GM12892 (cell line): ENCODE measurements around the gene LCP1.

ENCODE experiments used
- DNase-seq: peaks from one replicate; pipeline ENCODE4 v3.0.0; 2011; ENCODE audit not compliant: insufficient read length
- FAIRE-seq: peaks from 2 replicates; lab custom pipeline; 2011; peaks lifted over from hg19 to GRCh38; lab: Jason Lieb, UNC
- POLR2A ChIP-seq: IDR thresholded peaks from 2 replicates; pipeline ENCODE4 v1.6.1; 2011; ENCODE audit warnings: low read depth, low read length, control low read depth
- POLR2AphosphoS5 ChIP-seq: IDR thresholded peaks from 2 replicates; pipeline ENCODE4 v1.6.1; 2011; ENCODE audit warnings: low read depth, low read length, control low read depth
- TAF1 ChIP-seq: IDR thresholded peaks from 2 replicates; pipeline ENCODE4 v1.6.1; 2011; ENCODE audit warnings: low read depth, mild to moderate bottlenecking, control low read depth, low read length, borderline replicate concordance

The LCP1 gene

DNA sequence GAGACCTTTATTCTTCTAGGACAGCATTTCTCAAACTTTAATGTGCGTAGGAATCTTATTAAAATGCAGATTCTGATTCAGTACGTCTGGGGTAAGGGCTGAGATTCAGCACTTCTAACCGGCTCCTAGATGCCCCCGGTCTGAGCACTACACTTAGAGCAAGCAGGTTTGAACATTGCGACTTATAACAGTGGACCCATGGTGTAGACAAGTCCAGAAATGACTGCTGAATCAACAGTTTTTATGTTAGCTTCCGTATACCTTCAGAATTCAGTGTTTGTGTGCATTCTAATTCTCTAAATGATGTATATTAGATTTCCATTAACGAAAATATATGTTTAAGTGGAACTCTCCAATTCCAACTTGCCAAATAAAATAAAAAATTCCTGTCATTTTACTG, 59.7 kb downstream of the LCP1 start:
- DNase-seq (no peak), FAIRE-seq (no peak)
- TF ChIP-seq TAF1 (no peak), POLR2A (no peak), POLR2AphosphoS5 (no peak)

DNA sequence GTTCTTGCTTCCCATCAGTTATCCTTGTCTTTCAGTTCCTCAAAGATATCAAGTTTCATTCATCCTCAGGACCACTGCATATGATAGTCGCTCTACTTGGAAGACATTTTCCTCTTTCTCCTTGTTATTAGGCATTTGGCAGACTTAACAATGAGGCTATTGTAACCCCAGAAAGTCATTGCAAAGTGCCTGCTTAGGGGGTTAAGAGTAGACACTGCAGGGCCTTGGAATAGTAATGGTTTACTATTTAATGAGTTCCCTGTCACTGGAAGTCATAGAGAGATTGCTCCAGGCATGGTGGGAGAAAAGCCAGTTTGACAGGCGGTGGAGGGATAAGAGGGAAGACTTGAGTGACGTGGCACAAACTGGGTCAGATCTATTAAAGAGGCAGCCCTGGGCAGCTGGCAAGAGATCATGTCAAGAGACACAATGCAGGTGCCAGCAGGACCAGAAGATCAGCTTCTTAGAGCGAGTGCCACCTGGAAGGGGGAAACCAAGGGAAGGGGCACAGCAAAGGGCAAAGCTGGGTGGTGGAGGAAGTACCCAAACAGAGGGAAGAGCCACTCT, 60.3 kb downstream of the LCP1 start:
- TF ChIP-seq POLR2A (no peak), POLR2AphosphoS5 (no peak), TAF1 (no peak)
- DNase-seq, result no peak
- no peak for FAIRE-seq

DNA sequence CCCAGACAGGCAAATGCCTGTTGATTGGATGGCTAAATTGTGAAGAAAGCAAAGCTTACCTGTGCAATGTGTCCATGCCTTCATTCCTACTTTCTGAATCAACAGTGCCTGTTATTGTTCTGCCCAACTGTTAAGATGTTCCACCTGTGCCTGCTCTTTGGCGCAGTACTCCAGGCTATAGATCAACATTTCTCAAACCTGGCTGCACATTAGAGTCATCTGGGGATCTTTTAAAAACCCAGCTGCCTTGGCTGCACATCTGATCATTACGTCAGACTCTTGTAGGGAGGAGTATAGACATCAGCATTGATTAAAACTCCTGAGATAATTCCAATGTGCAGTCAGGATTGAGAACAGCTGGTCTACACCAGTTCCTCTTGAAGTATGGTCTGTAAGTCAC, 60.9 kb downstream of the LCP1 start:
- DNase-seq, result no peak
- TF ChIP-seq POLR2A (no peak), TAF1 (no peak), POLR2AphosphoS5 (no peak)
- FAIRE-seq, result no peak

DNA sequence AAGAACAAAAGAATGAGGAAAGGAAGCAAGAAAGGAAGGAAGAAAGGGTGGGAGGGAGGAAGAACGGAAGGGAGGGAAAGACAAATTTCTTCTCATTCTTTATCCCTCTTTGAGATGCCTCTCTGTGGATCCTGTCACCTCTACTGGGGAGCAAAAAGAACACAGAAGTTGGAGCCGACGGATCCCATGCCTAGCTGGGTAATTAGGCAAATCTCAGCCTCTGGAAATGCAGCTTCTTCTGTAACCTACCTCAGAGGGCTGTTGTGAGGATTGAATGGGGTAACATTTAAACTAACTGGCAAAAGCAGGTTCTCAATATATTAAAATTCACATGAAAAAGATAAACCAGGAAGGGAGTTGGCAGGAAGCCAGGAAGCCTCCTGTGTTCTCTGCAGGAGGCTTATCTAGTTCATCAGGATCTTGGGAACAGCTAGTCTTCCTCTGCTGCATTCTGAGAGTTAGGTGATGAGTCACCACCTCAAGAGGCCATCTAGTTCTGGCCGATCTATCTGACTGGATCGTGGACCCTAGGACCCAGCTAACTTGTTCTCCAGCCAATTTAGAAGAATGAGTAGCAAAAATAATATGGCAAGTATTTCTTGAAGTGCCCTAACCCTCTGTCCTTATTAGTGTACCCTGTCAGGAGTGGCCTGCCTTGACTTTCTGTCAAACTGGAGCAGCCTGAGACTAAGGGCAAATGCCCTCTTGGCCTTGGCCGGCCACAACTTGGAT, 61.9 kb downstream of the LCP1 start:
- FAIRE-seq, result peak; percentile 5
- no peak for DNase-seq
- TF ChIP-seq TAF1, result no peak
- no peak for TF ChIP-seq POLR2AphosphoS5
- no peak for TF ChIP-seq POLR2A

DNA sequence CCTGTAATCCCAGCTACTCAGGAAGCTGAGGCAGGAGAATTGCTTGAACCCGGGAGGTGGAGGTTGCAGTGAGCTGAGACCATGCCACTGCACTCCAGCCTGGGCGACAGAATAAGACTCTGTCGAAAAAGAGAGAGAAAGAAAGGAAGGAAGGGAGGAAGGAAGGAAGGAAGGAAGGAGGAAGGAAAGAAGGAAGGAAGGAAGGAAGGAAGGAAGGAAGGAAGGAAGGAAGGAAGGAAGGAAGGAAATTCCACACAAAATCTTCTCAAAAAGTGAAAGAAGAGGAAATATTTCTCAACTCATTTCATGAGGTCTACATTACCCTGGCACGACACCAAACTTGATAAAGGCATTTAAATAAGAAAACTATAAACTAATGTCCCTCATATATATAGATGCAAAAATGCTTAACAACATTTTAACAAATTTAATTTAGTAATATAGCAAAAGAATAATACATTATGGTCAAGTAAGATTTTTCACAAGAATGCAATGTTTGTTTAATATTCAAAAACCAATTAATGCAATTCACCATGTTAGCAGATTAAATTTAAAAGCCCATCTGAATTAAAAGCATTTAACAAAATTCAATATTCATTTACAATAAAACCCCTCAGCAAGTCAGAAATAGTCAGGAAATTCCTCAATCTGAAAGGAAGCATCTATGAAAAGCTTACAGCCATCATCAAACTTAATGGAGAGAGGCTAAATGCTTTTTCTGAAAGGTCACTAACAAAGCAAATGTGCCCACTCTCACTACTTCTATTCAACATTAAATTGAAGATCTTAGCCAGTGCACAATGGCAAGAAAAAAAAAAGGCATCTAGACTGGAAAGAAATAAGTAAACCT, 65.1 kb downstream of the LCP1 start:
- DNase-seq (no peak), FAIRE-seq (no peak)
- TF ChIP-seq POLR2A, result no peak
- no peak for TF ChIP-seq TAF1
- no peak for TF ChIP-seq POLR2AphosphoS5

DNA sequence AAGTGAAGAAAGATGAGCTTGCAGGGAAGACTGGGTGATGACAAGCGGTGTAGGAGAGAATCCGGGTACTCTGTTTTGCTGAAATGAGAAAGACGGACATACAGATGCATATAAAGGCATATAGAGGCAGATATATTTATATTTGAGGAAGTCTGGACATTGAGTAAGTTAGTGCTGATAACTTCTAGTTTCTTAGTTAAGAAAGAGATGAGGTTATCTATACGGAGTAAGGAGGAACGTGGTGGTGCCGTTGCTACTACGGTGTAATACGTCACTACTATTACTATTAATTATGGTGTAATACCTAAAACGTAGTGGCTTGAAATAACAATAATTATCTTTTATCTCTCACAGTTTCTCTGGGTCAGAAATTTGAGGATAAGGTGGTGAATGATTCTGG, 67.4 kb downstream of the LCP1 start:
- DNase-seq (no peak), FAIRE-seq (no peak)
- no peak for TF ChIP-seq TAF1
- TF ChIP-seq POLR2AphosphoS5, result no peak
- no peak for TF ChIP-seq POLR2A

DNA sequence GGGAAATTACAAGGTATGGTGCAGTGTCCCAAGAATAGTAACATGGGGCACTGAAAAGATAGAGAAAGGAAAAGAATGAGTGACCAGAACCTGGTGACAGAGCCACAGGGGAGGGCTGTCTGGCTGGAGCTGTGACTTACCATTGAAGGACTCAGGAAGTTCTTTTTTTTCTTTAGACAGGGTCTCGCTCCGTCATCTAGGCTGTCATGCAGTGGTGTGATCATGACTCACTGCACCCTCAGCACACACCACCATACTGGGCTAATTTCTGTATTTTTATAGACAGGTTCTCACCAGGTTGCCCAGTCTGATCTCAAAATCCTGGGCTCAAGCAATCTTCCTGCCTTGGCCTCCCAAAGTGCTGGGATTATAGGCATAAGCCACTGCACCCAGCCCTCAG, 68.4 kb downstream of the LCP1 start:
- TF ChIP-seq TAF1, result no peak
- no peak for TF ChIP-seq POLR2AphosphoS5
- TF ChIP-seq POLR2A, result no peak
- no peak for DNase-seq
- FAIRE-seq, result peak; percentile 14

DNA sequence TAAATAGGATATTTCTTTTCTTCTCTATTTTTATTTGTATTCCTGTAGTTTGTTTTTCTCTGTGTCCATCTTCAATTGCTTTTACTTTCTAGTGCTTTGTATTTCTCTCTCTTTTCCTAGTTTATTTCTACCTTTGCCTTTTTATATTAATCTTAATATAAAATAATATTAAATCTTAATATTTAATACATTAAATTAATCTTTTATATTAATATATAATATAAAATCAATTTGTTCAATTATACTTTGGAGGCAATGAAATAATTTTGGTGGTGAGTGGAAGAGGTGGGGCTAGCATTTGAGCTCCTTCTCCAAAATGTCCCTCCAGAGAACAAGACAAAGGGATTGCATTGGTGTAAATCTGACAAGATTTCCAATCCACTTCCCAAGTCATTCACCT, 70.8 kb downstream of the LCP1 start:
- TF ChIP-seq POLR2A (no peak), TAF1 (no peak), POLR2AphosphoS5 (no peak)
- no peak for FAIRE-seq
- no peak for DNase-seq

DNA sequence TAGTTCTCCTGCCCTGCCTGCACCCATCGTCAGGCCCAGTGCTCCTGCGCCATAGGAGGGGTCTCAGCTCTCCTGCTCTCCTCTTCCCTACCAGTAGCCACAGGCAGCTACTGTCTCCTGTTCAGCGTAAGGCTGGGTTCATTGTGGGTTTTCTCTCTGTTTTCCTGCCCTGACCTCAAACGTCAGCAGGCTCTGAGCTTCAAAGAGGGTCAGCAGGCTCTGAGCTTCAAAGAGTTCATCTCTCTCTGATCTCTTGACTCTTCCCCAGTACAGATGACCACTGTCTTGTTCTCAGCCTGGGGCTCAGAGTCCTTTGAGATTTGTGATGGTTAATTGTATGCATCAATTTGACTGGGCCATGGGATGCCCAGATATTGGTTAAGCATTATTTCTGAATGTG, 72.5 kb downstream of the LCP1 start:
- FAIRE-seq, result no peak
- DNase-seq, result no peak
- TF ChIP-seq POLR2AphosphoS5 (no peak), TAF1 (no peak), POLR2A (no peak)

- TF ChIP-seq POLR2AphosphoS5, result no peak
- no peak for TF ChIP-seq TAF1
- TF ChIP-seq POLR2A, result no peak
- DNase-seq (no peak), FAIRE-seq (no peak)
Observed at GRCh38 chr13:46106839-46107371, 75.1 kb downstream of the LCP1 start.

GRCh38 chr13:46104868-46105267, 77.1 kb downstream of the LCP1 start, which contains the start of gene CPB2:
Gene CPB2 (minus strand): TSS chr13:46105033. CDS start chr13:46105009, 24 bp downstream.
- FAIRE-seq (no peak), DNase-seq (no peak)
- no peak for TF ChIP-seq POLR2A

- TF ChIP-seq TAF1, result no peak
- no peak for TF ChIP-seq POLR2AphosphoS5
- TF ChIP-seq POLR2A, result no peak
- no peak for FAIRE-seq
- no peak for DNase-seq
Observed at GRCh38 chr13:46103037-46103436, 78.9 kb downstream of the LCP1 start.

DNA sequence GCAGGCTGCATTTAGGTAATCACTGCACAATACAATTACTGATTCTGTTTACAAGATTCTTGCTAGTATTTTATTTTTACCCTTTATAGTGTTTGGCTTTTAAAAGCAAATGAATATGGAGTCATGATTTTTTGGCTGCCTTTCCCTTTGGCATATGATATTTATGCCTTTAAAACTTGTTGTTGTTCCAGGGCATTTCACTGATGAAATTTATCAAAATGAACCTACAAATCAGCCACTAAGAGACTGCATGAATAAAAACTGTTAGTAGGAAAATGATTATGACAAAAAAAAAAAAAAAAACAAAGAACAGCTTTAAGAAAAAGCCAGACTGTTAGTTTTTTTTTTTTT, 79.7 kb downstream of the LCP1 start:
- TF ChIP-seq POLR2A (no peak), TAF1 (no peak), POLR2AphosphoS5 (no peak)
- FAIRE-seq, result no peak
- DNase-seq, result no peak
